Heart left ventricle (tissue), 16 donors: ENCODE measurements around the gene NBAS. TPM values are rescaled to one million over a fixed set of nuclear protein-coding genes. Genes with fewer than 3 reads are reported as not detected.

Source experiments
- ATAC-seq, 4 donors: fragments of 200-7000 bp; cut with Tn5 transposase; one replicate each; pipeline ENCODE4 v1.9.1; 2020 to 2022; ENCODE audit warnings: moderate library complexity in 4 of 4, mild to moderate bottlenecking in 3 of 4, moderate number of reproducible peaks in 1 of 4
- DNase-seq, 5 donors: peaks; one replicate each; pipeline ENCODE4 v3.0.0-alpha.2; 2020
- H3K27ac ChIP-seq, 12 donors: fragments of 200-600 bp; sonication (generic) in 4 of 12; one replicate each; pipeline versions ENCODE4 v1.5.0 to v1.8.0; 2016 to 2022; ENCODE audit warnings: mild to moderate bottlenecking in 2 of 12
- H3K27me3 ChIP-seq, 9 donors: fragments of 200-600 bp; sonication (generic) in 2 of 9; one replicate each; pipeline versions ENCODE4 v1.5.1 to v1.8.0; 2016 to 2022; ENCODE audit warnings: mild to moderate bottlenecking in 3 of 9
- H3K36me3 ChIP-seq, 9 donors: fragments of 200-600 bp; sonication (generic) in 2 of 9; one replicate each; pipeline versions ENCODE4 v1.5.0 to v1.8.0; 2018 to 2022; ENCODE audit warnings: mild to moderate bottlenecking in 2 of 9
- H3K4me1 ChIP-seq, 12 donors: fragments of 200-600 bp; sonication (generic) in 4 of 12; one replicate each; pipeline versions ENCODE4 v1.5.0 to v1.8.0; 2016 to 2022; ENCODE audit warnings: mild to moderate bottlenecking in 3 of 12
- H3K4me3 ChIP-seq, 12 donors: fragments of 200-600 bp; sonication (generic) in 4 of 12; one replicate each; pipeline versions ENCODE4 v1.5.0 to v1.8.0; 2017 to 2022; ENCODE audit warnings: mild to moderate bottlenecking in 9 of 12, moderate library complexity in 4 of 12
- H3K9me3 ChIP-seq, 12 donors: fragments of 200-600 bp; sonication (generic) in 4 of 12; one replicate each; pipeline versions ENCODE4 v1.5.0 to v1.8.0; 2016 to 2022; ENCODE audit warnings: mild to moderate bottlenecking in 1 of 12
- POLR2A ChIP-seq, 2 donors: fragments of 450-650 bp; IDR thresholded peaks; one replicate each; pipeline ENCODE4 v1.6.1; 2017; ENCODE audit warnings: antibody characterized with exemption in 2 of 2, mild to moderate bottlenecking in 2 of 2, moderate library complexity in 2 of 2
- WGBS, 4 donors: extraction: QIAGEN DNeasy Blood & Tissue Kit in 2 of 4; methylation state at CpG; one replicate each; pipeline versions ENCODE4 v1.1.5 to v1.1.7; 2013 to 2018; 5-methylcytosine and 5-hydroxymethylcytosine counted together
- intact Hi-C, 10 donors: fragments of 100-400 bp; cut with DNase I; formaldehyde crosslinking; loops; one replicate each; pipeline versions ENCODE4 v1.11.1 to v1.14.2; 2022
- polyA plus RNA-seq, 2 donors: library from polyadenylated mRNA; stranded (reverse); fragments of 200-250 nt; gene quantifications; one replicate each; pipeline ENCODE4 v1.2.3, GENCODE V29; 2013
- total RNA-seq, 9 donors: library from RNA; depleted of rRNA in 2 of 9; stranded (reverse); fragments of >200 nt in 2 of 9; fragmentation: NEBNext Ultra II Directional in 3 of 9; extraction: Animal tissue kit (Norgen Biotek cat#: 25700) in 3 of 9; gene quantifications; one replicate each; pipeline versions ENCODE4 v1.1.0 to v1.2.4, GENCODE V29; 2016 to 2023
- TF ChIP-seq, protein P1 (sequence below), 12 donors: fragments of 200-600 bp; sonication (generic) in 4 of 12; IDR thresholded peaks; one replicate each; pipeline versions ENCODE4 v1.5.0 to v1.8.0; 2018 to 2022; ENCODE audit warnings: antibody characterized with exemption in 12 of 12, mild to moderate bottlenecking in 5 of 12
- donor health status: ischemic (EF 13 %, LVEDD 7.1; RV severe dilation, severe dysfunction).
- donor health status: healthy with polysubstance abuse.
- donor health status: DM: no; HTN: yes; CAD: no.
- donor health status: DM: no; HTN: no; CAD: no.
- donor health status: ischemic (EF 25% LVEDD 6.9; RV normal size, moderate dysfunction).
- donor health status: ischemic (EF 25% LVEDD 5.7; RV mildly dilated, moderate dysfunction).
- donor health status: healthy.
- donor health status: DM: yes; HTN: yes; CAD: no.
- donor health status: ischemic (EF 35%, LVEDD 5.7; RV mildly dilated, moderate dysfunction).
- donor health status: nonischemic (EF 11% LVEDD 7.7; RV severe dilation, severe dysfunction).
- donor health status: DM: yes; HTN: yes; CAD: no.
- donor health status: PGD.
- donor health status: ischemic (EF 29% LVEDD 5.4; RV normal size, mild dysfunction).
- donor health status: nonischemic (EF 23%, LVEDD 6.1; RV moderate dilation, normal function).

Gene NBAS
- total and polyA plus RNA-seq, 11 donors: 23.1 to 63.0 (median 50.5) TPM

DNA sequence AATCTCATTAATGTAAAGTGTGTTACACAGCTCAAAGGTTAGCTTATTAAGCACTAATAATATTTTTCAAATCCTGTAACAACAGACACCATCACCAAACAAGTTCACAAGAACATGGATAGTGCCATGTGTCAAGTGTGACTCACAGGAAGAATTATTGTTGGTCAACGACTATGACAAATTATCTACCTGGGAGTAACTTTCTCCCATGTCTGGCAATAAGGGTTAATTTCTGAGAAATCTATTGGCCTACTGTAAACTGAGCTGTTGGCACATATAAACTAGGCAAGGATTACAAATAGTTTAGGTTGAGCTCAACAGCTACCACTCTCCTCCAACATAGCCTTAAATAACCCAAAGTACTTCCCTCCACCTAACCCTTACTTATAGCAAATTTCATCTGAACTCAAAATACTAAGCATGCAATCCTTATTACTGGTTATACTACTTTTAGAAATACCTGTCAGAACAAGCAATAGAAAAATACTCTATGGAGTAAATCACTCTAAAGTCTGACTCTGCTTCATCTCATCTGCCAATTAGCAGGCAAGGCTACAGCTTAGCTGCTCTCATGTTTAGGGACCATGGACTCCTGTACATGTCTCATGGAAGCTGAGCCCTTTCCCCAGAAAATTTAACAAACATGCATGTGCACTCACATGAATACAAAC is 223.0 kb downstream of the NBAS start:
- WGBS, 4 donors: 68 to 81% (median 79%) methylated on average over 1 of the region's 1 CpG
- ATAC-seq (no peak), DNase-seq (no peak)
- H3K9me3 ChIP-seq: no peaks in the 10 kb centered on the region
- no peaks in the 10 kb centered on the region for H3K27me3 ChIP-seq
- no peak overlapping the region for H3K4me3 ChIP-seq
- H3K36me3 ChIP-seq: peaks cover 0 to 17% (median 0%) of the 10 kb centered on the region in 9 donors
- intact Hi-C loops: no loop called here
- TF ChIP-seq, protein P1, sequence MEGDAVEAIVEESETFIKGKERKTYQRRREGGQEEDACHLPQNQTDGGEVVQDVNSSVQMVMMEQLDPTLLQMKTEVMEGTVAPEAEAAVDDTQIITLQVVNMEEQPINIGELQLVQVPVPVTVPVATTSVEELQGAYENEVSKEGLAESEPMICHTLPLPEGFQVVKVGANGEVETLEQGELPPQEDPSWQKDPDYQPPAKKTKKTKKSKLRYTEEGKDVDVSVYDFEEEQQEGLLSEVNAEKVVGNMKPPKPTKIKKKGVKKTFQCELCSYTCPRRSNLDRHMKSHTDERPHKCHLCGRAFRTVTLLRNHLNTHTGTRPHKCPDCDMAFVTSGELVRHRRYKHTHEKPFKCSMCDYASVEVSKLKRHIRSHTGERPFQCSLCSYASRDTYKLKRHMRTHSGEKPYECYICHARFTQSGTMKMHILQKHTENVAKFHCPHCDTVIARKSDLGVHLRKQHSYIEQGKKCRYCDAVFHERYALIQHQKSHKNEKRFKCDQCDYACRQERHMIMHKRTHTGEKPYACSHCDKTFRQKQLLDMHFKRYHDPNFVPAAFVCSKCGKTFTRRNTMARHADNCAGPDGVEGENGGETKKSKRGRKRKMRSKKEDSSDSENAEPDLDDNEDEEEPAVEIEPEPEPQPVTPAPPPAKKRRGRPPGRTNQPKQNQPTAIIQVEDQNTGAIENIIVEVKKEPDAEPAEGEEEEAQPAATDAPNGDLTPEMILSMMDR (IDR thresholded peaks at IDR 0.05): no peak
- TF ChIP-seq POLR2A (IDR thresholded peaks at IDR 0.05): no peak
- H3K27ac ChIP-seq: no peak overlapping the region
- no peaks in the 10 kb centered on the region for H3K4me1 ChIP-seq

DNA sequence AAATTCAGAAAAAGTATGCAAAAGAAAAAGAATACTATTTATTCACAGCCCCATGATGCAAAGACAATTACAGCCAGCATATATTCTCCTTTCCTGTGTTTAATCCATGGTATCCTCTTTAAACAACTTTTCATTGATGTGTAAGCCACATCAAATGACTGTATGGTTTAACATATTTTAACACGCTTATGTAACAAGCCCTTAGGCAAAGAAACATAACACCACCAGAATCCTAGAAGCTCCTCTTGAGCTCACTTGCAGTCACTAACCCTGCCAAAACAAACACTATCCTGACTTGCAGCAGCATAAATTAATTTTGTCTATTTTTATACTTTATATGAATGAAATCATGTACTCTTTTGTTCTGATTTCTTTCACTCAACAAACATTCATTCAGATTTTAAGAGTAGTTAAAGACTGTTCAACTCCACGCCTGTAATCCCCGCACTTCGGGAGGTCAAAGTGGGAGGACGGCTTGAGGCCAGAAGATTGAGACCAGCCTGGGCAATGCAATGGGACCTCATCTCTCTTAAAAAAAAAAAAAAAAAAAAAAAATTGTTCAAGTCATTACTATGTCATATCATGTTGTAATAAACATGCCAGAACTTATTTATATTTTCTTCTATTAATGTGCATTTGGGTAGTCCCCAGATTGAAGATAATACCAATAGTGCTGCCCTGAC is 226.3 kb downstream of the NBAS start:
- H3K36me3 ChIP-seq: peaks cover 0 to 27% (median 6%) of the 10 kb centered on the region in 9 donors
- ATAC-seq (no peak), DNase-seq (no peak)
- intact Hi-C loops: no loop called here
- H3K4me3 ChIP-seq: no peak overlapping the region
- no peaks in the 10 kb centered on the region for H3K9me3 ChIP-seq
- no peak overlapping the region for H3K27ac ChIP-seq
- WGBS, 4 donors: 87 to 90% (median 88%) methylated on average over 5 of the region's 5 CpGs
- TF ChIP-seq POLR2A (IDR thresholded peaks at IDR 0.05): no peak
- TF ChIP-seq, protein P1 (IDR thresholded peaks at IDR 0.05): no peak
- H3K27me3 ChIP-seq: no peaks in the 10 kb centered on the region
- H3K4me1 ChIP-seq: no peaks in the 10 kb centered on the region

DNA sequence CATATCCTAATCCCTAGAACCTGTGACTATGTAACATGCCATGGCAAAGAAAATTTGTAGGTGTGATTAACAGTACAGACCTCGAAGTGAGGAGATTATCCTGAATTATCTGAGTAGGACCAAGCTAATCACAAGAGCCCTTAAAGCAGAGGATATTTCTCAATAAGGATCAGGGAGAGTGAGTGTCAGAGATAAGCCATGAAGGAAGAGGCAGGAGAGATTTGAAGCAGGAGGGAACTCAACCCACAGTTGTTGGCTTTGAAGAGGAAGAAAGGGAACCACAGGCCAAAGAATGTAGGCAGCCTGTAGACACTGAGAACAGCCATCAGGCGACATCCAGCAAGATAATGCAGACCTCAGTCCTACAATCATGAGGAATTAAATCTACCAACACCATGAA is 229.3 kb downstream of the NBAS start:
- no peak for TF ChIP-seq POLR2A (IDR thresholded peaks at IDR 0.05)
- TF ChIP-seq, protein P1 (IDR thresholded peaks at IDR 0.05): no peak
- no peak for DNase-seq
- no peak for ATAC-seq
- Histone ChIP-seq H3K4me1 (no peaks in the 10 kb centered on the region), H3K27ac (no peak overlapping the region), H3K9me3 (no peaks in the 10 kb centered on the region), H3K27me3 (no peaks in the 10 kb centered on the region), H3K4me3 (no peak overlapping the region), H3K36me3 (peaks cover 0 to 56% (median 30%) of the 10 kb centered on the region in 9 donors)
- intact Hi-C loops: no loop called here
- 71 to 83% (median 76%) methylated on average over 2 of the region's 2 CpGs for WGBS, 4 donors

DNA sequence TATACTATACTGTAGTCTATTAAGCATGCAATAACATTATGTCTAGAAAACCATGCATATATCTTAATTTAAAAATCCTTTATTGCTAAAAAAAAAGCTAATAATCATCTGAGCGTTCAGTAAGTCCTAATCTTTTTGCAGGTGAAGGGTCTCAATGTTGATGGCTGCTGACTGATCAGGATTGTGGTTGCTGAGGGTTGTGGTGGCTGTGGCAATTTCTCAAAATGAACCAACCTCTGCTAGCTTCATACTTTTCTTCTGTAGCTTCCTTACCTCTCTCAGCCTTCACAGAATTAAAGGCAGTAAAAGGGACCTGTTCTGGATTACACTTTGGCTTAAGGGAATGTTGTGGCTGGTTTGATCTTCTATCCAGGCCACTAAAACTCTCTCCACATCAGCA is 235.8 kb downstream of the NBAS start:
- intact Hi-C loops: no loop called here
- no peak for TF ChIP-seq POLR2A (IDR thresholded peaks at IDR 0.05)
- TF ChIP-seq, protein P1 (IDR thresholded peaks at IDR 0.05): no peak
- H3K36me3 ChIP-seq: peaks cover 0 to 62% (median 36%) of the 10 kb centered on the region in 9 donors

More for the DNA sequence above, 235.8 kb downstream of the NBAS start:
- Histone ChIP-seq H3K4me1 (no peaks in the 10 kb centered on the region), H3K4me3 (no peak overlapping the region), H3K9me3 (peaks cover 0 to 19% (median 0%) of the 10 kb centered on the region in 12 donors), H3K27ac (no peak overlapping the region), H3K27me3 (no peaks in the 10 kb centered on the region)
- DNase-seq: no peak
- no peak for ATAC-seq
- 92 to 93% (median 92%) methylated on average over 1 of the region's 1 CpG for WGBS, 4 donors
